ENCODE measurements around the gene PPARGC1A. TPM values are rescaled to one million over a fixed set of nuclear protein-coding genes. Genes with fewer than 3 reads are reported as not detected.

Gene PPARGC1A
- total RNA-seq, 2 experiments from 2014 or later: not detected

DNA sequence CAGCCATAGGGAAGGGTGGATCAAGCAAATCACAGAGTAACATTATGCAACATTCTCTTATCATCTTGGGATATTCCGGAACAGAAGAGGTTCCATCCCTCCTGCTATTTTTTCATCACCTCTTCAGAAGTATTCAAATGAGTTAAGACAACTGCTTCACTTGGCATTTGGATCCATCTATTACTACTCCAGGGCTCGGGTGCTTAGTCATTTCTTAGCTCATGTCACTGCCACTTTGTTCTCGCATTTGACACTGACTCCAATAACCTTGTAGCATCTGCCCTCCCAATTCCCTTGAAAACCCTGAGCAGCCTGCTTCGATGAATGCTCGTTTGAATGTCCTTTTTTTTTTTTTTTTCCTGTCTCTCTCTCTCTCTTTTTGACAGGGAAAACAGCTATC is 114.9 kb downstream of the PPARGC1A start:
- Mint-ChIP-seq H3K9me3 (peaks cover 6% of the 10 kb centered on the region), H3K27me3 (no peaks in the 10 kb centered on the region), H3K4me3 (no peak overlapping the region), H3K4me1 (ENCODE audit: low read depth) (no peaks in the 10 kb centered on the region), H3K27ac (no peak overlapping the region), H3K36me3 (ENCODE audit: low read depth) (no peaks in the 10 kb centered on the region)
- ChIA-PET CTCF (no interaction called here), POLR2A (no interaction called here)
- Histone ChIP-seq H3K4me3 (ENCODE audit: low read length) (no peak overlapping the region), H3K27ac (ENCODE audit: low read depth in 1 of 2, low read length in 2 of 2) (no peak overlapping the region), H3K27me3 (ENCODE audit: control insufficient read depth in 1 of 2, insufficient read depth in 2 of 2, low read length in 2 of 2) (no peaks in the 10 kb centered on the region), H3K9me3 (ENCODE audit: control insufficient read depth in 1 of 2, insufficient read depth in 1 of 2, low read length in 2 of 2) (no peaks in the 10 kb centered on the region), H3K36me3 (ENCODE audit: insufficient read depth, low read length) (no peaks in the 10 kb centered on the region), H3K4me1 (ENCODE audit: insufficient read depth, low read length) (no peaks in the 10 kb centered on the region)
- TF ChIP-seq, protein P1, sequence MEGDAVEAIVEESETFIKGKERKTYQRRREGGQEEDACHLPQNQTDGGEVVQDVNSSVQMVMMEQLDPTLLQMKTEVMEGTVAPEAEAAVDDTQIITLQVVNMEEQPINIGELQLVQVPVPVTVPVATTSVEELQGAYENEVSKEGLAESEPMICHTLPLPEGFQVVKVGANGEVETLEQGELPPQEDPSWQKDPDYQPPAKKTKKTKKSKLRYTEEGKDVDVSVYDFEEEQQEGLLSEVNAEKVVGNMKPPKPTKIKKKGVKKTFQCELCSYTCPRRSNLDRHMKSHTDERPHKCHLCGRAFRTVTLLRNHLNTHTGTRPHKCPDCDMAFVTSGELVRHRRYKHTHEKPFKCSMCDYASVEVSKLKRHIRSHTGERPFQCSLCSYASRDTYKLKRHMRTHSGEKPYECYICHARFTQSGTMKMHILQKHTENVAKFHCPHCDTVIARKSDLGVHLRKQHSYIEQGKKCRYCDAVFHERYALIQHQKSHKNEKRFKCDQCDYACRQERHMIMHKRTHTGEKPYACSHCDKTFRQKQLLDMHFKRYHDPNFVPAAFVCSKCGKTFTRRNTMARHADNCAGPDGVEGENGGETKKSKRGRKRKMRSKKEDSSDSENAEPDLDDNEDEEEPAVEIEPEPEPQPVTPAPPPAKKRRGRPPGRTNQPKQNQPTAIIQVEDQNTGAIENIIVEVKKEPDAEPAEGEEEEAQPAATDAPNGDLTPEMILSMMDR (IDR thresholded peaks at IDR 0.05): no peak
- DNase-seq: no peak
- intact Hi-C loops (cut with DNase I, micrococcal nuclease): no loop called here
- ATAC-seq (ENCODE audit: poor library complexity): no peak

DNA sequence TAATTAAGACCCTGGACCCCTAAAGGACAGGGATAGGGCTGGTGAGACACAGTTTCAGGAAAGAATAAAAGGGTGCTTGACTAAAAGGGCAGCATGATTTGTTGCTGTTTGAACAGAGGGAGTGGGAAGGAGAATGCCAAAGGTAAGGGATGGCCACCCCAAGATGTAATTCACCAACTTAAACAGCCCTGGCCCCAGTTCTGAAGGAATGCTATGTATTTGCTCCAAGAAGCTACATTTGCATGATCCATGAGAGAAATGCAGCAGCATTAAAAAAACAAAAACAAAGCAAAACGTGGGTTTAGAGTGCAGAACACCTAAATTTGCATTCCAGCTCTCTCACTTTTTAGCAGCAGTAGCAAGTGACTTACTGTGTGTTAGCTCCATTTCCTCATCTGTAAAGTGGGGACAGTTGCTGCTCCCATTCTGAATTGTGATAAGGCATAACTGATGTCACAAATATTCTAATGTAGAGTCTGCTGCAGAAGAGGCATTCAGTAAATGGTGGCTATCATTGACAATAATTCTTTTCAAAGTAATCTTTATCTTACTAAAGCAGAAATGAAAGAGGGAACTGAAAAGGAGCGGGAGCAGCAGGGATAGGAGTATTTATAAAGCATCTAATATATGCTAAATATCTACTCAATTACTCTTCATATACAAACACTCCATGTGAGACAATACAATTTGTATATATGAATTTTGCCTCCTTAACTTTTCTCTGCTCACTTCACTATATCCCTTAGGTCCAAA is 115.8 kb downstream of the PPARGC1A start:
- ChIA-PET CTCF (no interaction called here), POLR2A (no interaction called here)
- Mint-ChIP-seq H3K9me3 (peaks cover 6% of the 10 kb centered on the region), H3K36me3 (ENCODE audit: low read depth) (no peaks in the 10 kb centered on the region), H3K4me1 (ENCODE audit: low read depth) (no peaks in the 10 kb centered on the region), H3K27me3 (no peaks in the 10 kb centered on the region), H3K4me3 (no peak overlapping the region), H3K27ac (no peak overlapping the region)
- H3K36me3 ChIP-seq (ENCODE audit: insufficient read depth, low read length): no peaks in the 10 kb centered on the region
- no peak for DNase-seq
- no peak for ATAC-seq (ENCODE audit: poor library complexity)
- H3K9me3 ChIP-seq (ENCODE audit: control insufficient read depth in 1 of 2, insufficient read depth in 1 of 2, low read length in 2 of 2): no peaks in the 10 kb centered on the region
- no peak overlapping the region for H3K4me3 ChIP-seq (ENCODE audit: low read length)
- H3K27me3 ChIP-seq (ENCODE audit: control insufficient read depth in 1 of 2, insufficient read depth in 2 of 2, low read length in 2 of 2): no peaks in the 10 kb centered on the region
- intact Hi-C loops (cut with DNase I, micrococcal nuclease): no loop called here
- H3K4me1 ChIP-seq (ENCODE audit: insufficient read depth, low read length): no peaks in the 10 kb centered on the region
- TF ChIP-seq, protein P1 (IDR thresholded peaks at IDR 0.05): no peak
- no peak overlapping the region for H3K27ac ChIP-seq (ENCODE audit: low read depth in 1 of 2, low read length in 2 of 2)

DNA sequence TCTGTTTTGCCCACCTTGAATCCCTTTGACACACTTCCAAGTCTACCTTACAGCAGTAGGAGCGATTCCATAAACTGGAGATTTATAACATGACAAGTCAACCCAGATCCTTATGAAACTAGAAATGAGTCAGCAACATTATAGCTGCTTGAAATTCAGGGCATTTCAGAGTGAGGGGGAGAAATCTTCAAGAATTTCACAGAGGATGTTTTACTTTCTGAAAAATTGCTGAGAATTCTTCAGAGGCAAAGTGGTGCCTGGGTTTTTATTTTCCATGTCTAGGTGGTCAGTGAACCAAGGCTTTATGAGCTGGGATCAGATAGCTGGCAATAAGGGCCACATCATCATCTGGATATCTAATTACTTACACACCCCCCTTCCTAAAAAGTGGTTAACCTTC is 119.8 kb downstream of the PPARGC1A start:
- no peaks in the 10 kb centered on the region for H3K4me1 Mint-ChIP-seq (ENCODE audit: low read depth)
- Histone ChIP-seq H3K4me1 (ENCODE audit: insufficient read depth, low read length) (no peaks in the 10 kb centered on the region), H3K36me3 (ENCODE audit: insufficient read depth, low read length) (no peaks in the 10 kb centered on the region), H3K27ac (ENCODE audit: low read depth in 1 of 2, low read length in 2 of 2) (no peak overlapping the region), H3K27me3 (ENCODE audit: control insufficient read depth in 1 of 2, insufficient read depth in 2 of 2, low read length in 2 of 2) (no peaks in the 10 kb centered on the region), H3K4me3 (ENCODE audit: low read length) (no peak overlapping the region), H3K9me3 (ENCODE audit: control insufficient read depth in 1 of 2, insufficient read depth in 1 of 2, low read length in 2 of 2) (no peaks in the 10 kb centered on the region)
- no peaks in the 10 kb centered on the region for H3K36me3 Mint-ChIP-seq (ENCODE audit: low read depth)
- ATAC-seq (ENCODE audit: poor library complexity) (no peak), DNase-seq (no peak)
- H3K9me3 Mint-ChIP-seq: no peaks in the 10 kb centered on the region
- no peak overlapping the region for H3K27ac Mint-ChIP-seq
- intact Hi-C loops (cut with DNase I, micrococcal nuclease): no loop called here
- POLR2A ChIA-PET: no interaction called here
- no peak overlapping the region for H3K4me3 Mint-ChIP-seq
- H3K27me3 Mint-ChIP-seq: no peaks in the 10 kb centered on the region
- CTCF ChIA-PET: no interaction called here
- TF ChIP-seq, protein P1 (IDR thresholded peaks at IDR 0.05): no peak
